Activated CD8-positive, alpha-beta memory T cell treated with anti-CD3 and anti-CD28 coated beads, Interleukin-2, amount 50 U/mL, for 48 hours (primary cell): Measurements from ENCODE around the gene SNRPA1.

ENCODE experiments used
- DNase-seq: peaks from one replicate; pipeline ENCODE4 v3.0.0-alpha.2; 2020

Gene SNRPA1

DNA sequence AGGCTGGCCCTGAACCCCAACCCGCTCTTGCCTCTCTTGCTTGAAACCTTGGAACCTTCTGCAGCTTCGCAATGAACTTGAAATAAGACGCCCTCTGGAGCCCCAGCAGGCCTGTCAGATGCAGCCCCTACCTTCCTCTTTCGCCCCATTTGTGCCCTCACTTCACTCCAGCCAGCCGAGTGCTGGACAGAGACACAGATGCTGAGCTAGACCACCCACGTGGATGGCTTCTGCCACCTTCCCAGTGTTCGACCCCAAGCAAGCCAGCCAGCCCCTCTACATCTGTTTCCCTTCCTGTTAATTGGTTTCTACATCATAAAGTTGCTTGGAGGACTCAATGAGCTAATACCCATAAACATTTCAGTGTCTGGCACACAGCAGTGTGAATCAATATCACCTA is 23.8 kb upstream of the SNRPA1 start:
- DNase-seq, result no peak

DNA sequence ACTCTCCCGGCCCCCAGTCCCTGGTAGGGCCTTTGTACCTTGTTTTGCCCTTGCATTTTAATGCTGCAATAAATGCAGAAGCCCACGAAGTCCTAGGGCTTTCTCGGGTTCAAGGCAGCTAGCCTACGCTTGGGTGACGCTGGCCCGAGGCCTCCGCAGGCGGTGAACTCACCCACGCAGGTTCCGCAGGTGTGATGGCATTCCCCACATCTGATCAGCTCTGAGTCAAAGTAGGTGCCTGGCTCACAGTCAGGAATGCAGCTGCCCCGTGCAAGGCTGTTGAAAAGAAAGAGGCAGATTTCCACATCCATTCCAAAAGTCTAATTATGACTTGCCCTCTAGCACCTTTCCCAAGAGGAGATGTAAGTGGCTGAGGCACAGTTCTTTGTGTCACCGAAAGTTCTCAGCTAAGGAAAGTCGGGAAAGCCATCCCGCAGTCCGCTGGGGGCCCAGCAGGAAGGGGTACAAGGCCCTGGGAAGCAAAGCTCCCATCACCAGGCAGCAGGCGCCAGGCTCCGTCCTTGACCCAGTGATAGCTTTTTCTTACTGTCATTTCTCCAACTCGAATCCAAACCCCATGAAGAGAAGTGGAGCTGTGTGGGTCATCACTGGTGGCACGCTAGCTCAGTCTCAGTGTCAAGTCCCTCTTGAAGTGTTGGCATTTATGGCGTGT is 23.2 kb upstream of the SNRPA1 start:
- DNase-seq, result no peak

DNA sequence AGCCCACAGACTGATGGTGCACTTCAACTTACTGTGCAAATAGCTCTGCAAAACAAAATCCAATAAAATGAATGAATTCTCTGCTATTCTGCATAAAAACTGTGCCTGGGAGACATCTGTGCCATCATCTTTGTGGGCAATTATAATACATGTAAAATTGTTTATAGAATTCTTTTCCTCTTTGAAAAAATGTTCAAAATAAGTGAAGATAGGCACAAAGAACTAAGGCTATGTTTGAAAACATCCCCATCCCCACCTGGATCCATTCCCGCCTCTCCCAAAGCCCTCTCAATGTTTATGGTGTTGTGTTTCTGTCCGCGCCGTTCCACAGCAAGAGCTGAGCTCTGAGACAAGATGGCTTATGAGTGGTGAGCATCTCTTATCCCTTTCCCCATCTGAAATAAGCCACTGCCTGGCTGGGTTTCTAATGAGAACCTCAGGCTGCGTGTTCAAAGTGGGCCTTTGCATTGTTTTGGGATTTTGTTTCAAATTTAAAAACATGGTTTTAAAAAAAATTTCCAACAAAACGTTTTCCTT is 22.4 kb upstream of the SNRPA1 start:
- no peak for DNase-seq

DNA sequence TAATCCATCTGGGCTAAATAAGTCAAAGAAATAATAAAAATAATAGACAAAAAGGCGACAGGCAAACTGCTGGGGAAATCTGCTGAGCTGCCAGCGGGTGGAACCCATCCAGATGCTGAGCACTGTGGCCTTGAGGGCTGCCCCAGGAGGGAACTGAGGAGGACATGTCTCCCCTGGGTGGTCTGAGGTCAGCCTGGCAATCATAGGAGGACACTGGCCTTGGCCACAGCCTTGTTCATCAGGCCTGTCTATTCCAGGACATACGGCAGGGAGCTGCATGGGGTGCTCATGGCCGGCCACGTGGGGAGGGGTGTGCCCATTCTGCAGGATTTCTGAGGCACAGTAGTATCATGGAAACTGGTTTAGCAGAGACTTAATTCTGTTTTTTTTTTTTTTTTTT is 21.5 kb upstream of the SNRPA1 start:
- DNase-seq, result no peak

DNA sequence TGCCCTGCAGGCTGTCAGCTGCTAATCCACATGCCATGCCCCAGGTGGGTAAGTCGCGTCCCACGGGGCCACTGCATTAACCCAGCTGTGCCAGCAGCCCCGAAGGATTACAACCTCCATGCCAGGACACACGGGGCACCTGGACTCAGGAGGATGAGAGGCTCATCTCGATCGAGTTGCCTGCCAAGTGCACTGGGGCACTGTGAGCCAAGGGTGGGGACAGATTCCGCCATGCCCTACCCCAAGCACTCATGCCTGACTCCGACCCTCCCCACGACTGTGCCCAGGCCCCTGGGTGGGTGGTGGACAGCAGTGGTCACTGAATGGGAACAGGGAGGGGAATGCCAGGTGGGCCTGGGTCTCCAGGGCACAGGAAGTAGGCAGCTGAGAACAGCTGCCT is 20.7 kb upstream of the SNRPA1 start:
- DNase-seq, result no peak

DNA sequence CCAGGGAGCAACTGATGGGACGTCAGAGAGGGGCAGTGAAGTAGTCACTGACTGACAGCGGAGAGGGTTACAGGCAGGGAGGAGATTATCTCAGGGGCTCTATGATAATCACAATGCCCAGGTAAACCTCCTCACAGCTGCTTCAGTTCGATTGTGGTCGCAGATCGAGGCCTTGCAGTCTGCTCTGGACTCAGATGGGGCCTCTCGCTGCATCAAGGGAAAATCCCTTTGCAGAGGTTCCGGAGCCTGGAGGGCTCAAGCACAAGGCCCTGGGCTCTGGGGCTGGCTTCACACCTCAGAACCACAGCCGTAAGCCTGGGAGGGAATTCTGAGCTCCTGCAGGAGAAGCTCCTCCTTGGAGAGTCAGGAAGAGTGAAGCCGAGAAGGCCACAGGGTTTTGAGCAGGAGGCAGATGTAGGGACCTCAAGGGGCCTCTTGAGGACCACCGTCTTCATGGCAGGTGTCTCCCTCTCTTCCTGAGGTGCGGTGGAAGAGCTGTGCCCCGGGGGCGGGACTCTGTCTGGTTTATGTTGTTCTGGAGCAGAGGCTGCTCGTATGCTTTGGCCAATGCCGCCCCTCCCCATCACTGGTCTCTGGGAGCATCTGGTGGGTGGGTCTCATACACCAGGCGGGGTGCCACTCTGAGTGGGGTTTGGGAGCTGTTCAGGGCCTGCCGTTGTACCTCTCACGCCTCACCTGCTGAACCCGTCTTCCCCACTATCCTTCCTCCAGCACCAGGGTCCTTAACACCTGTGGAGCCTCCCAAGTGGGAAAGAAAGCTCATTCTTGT is 19.5 kb upstream of the SNRPA1 start:
- DNase-seq, result no peak

DNA sequence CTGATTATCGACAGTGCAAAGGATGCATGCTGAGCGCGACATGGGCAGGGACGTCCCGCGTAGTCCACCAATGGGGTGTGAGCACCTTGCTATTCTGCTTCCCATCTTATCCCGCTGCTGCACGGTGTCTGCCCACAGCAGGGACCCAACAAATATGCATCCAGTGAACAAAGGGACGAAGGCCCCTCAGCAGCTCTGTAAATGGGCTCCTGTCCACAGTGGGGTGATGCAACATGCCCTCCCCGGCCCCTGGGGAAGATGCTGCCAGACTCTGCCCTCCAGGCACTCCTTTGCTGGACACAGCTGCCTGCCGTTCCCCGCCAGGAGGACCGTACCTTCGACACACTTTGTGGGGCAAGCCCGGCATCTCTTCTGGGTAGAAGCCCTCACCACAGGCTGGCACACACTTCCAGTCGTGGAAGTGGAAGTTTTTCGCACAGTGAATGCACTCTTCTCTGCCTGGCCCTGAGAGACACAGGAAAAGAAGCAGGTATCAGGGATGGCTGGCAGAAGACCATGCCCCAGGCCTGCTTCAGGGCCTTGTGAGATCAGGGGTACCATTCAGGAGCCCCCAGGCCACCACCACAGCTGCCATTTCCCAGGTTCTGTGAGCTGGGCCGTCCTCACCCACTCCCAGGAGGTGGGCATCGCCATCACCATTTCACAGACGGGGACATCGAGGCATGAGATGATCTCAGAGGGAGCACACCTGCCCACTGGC is 18.2 kb upstream of the SNRPA1 start:
- DNase-seq, result no peak

DNA sequence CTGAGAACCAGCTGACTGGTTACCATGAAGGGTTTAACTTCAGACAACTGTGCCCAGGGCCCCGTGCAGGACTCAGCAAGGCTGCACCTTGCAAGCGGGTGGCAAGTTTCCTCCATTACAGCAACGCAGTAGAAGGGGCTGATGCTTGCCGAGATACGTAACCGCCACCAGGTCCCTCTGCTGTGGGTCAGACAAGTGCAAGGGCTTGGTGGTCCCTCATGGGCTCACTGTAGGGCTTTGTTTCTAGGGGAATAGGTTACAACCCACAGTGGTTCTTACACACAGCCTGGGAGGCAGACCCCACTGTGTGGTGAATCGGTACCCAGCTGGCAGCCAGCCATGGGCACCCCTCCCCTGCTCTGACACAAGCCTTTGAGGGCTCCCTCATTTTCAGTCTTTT is 15.5 kb upstream of the SNRPA1 start:
- no peak for DNase-seq

DNA sequence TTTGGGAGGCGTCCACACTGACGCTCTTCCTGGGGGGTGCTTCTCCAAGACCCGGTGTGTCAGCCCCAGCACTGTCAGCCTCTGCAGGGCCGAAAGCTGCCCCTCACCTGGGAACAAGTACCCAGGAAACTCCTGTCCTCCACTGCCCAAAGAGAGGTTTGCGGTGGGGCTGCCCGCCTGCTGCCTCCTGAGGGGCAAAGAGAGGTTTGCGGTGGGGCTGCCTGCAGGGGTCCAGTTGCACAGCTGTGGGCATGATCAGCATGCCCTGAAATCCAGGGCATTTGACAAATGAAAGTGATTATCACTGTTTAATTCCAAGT is 15.1 kb upstream of the SNRPA1 start:
- no peak for DNase-seq

DNA sequence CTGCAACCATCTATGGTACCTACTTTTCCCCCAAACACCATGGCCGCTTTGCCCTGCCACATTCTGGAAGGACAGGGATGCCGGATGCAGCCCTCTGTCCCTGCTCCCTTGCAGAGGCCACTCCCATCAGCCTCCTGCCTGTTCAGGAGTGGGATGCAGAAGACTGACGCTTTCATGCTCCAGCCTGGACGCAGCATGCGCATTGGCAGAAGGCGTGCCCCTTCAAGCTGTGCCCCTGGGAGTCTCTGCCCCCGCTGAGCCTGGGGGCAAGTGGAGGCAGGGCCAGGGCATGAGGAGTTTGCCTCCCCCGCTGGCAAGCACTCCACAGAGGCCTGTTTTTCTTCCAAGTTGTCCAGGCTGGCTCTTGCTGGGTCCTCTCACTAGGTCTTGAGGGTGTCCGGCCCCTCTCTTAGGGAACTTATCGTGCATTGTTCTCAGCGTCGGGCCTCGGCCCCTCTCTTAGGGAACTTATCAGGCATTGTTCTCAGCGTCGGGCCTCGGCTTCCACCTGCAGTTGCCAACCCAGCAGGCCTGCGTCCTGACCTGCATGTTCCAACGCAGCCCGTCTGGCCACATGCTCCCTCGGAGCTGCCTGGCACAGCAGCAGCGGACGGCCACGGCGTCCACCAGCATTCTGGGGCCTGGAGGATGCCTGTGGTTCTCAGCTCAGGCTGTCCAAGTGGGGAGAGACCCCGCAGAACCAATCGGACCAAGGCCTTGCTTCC is 14.6 kb upstream of the SNRPA1 start:
- no peak for DNase-seq

DNA sequence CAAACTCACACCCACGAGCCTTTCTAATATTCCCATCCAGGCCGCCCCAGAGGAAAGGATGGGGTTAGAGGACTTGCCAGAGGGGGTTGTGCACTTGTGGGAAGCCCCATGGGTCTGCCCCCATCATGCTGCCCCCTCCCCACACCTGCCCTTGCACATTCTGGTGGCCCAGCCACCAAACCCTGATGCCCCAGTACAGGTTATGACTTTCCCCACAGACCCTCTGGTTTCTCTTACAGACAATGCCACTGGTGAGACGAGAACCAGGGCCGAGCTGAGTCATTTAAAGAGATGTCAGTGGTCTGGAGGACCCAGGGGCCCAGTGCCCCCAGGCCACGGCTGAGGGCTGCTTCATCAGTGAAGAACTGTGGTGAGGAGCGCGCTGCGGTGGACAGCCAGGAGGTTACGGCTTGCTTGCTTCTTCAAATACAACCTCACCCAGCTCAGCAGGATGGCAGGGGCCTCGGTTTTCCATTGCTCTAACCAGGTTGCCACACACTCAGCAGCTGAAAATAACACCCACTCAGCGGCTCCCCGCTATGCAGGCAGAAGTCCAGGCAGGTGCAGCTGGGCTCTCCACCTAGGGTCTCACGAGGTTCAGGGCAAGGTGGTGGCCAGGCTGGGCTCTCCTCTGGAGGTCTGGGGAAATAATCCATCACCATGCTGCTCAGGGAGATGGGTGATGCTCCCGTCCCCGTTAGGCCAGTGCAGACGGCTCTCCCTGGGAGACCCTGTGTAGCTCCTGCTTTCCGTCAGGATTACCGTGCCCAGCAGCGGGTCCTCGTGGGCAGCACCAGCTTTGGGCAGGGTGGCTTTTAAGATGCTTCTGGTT is 13.8 kb upstream of the SNRPA1 start:
- DNase-seq, result no peak

DNA sequence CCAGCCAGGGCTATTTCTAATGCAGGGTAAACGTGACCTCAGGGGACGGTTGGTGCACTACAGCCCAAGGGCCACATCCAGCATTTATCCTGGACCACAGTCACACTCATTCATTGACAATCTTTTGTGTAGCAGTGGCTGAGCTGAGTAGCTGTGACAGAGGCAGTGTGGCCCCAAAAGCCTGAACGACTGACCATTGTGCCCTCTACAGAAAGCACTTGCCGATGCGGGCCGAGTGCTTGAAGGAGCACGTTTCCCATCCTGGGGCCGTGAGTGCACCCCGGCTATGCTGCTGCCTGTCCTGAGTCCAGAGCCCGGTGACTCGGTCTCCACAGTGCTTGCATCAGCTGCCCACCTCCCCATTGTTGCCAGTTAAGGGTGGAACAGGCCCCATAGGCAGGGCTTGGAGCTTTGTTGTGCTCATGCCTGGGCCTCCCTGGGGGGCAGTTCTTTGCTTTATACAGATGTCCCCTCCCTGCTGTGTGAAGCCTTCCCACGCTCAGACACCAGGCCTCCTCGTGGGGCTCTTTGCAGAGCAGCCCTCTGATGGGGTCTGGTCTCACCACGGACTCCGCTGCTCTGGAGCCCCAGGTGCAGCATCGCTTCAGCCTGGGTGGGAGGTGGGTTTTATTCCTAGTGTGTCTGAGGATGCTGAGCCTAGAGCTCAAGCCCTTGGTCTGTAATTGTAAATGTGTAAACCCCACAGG is 13.0 kb upstream of the SNRPA1 start:
- no peak for DNase-seq

DNA sequence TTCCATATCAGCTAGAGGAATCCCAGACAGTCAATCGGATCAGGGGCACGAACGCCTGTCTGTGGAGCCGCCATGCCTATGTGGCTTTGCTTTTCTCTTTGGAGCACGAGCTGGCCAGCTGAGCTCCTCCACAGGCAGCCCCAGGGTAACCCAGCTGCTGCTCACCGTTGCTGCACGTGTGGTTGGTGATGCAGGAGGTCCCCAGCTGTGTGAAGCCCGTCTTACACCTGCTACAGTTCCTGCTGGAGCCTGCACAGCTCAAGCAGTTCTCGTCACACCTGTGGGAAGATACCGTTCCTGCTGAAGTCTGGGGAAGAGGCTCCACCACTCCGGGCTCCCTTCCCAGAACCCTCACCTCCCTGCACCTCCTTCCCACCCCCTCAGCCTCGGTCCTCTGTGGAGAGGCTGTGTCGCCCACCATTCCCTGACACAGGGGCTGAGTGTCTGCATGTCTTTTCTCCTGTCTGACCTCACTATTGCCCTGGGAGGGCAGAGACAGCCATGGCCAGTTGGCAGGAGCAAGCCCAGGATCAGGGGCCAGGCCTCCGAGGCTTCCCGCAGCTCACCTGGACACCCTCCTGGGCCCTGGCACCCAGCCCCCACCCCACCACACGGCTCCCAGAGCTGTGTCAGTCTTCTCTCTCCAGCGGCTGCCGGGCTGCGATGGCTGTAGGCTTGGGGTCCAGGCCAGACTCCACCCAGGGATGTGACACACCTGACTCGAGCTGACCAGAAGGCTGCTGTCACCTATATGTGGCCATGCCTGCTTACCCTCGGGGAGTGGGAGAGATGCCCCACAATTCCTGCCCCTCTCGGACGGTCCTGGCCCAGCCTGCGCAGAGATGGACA is 12.2 kb upstream of the SNRPA1 start:
- no peak for DNase-seq

DNA sequence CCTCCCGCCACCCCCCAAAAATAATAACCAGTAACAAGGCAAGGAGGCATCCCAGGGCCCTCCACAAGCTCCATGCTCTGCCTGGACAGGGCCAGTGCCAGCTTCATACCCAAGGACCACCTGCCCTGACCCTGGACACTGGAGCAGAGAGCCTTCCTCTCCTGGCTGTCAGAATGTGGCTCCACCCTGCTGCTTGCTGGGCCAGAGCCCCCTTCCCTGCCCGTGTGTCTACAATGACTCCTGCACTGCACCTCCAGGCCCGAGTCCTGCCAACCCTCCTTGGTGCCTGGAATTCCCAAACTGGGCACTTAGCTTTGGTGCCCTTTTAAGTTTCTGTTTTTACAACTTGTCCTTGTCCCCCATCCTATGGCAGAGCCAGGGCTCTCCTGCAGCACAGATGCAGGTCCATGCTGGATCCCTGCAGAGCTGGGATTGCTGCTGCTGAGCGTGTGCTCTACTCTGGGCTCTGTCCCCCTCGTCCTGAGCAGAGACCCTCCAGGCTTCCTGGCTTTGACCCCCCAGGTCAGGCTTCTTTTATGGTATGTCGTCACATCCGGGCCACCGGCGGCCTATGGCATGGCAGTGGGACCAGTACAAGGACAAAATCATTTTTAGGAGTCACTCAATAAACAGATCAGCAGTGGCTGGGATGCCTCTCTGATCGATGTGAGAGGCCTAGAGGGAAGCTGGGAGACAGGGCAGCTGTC is 11.4 kb upstream of the SNRPA1 start:
- no peak for DNase-seq

DNA sequence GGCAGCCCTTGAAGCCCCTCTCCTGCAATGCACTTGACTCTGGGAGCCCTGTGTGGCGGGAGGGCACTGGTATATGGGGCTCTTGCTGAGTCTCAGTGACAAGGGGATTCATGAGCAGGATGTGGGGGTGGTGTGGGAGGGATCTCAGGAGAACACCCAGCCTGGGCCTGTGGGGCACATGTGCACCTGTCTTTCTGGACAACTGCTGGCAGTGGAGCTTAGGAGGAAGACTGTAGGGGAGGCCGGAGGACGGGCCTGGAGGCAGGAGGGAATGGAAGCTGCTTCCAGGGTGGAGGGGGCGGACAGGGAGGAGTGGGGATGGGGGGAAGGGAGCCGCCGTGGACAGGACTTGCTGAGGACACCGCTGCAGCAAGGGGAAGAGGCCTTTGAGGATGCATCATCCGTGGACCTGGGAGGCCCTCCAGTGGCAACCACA is 10.8 kb upstream of the SNRPA1 start:
- DNase-seq, result no peak

DNA sequence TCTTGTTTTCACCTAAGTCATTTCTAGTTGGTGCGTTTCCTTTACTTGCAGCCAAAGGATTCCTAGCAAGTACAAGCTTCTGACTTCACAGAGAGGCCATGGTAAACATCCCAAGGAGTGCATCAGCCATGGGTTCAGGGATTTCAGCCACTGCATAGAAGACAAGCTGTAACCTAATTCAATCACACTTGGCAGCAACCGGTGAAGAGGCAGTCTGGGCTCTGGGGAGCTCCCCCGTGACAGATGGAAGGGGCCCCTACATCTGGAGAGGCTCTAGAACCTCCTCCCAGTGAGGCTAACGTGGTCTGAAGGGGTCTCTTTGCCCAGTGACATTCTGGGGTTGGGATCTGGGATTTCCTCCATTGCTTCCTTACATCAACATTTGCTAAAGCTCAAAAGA is 8.4 kb upstream of the SNRPA1 start:
- DNase-seq, result no peak

DNA sequence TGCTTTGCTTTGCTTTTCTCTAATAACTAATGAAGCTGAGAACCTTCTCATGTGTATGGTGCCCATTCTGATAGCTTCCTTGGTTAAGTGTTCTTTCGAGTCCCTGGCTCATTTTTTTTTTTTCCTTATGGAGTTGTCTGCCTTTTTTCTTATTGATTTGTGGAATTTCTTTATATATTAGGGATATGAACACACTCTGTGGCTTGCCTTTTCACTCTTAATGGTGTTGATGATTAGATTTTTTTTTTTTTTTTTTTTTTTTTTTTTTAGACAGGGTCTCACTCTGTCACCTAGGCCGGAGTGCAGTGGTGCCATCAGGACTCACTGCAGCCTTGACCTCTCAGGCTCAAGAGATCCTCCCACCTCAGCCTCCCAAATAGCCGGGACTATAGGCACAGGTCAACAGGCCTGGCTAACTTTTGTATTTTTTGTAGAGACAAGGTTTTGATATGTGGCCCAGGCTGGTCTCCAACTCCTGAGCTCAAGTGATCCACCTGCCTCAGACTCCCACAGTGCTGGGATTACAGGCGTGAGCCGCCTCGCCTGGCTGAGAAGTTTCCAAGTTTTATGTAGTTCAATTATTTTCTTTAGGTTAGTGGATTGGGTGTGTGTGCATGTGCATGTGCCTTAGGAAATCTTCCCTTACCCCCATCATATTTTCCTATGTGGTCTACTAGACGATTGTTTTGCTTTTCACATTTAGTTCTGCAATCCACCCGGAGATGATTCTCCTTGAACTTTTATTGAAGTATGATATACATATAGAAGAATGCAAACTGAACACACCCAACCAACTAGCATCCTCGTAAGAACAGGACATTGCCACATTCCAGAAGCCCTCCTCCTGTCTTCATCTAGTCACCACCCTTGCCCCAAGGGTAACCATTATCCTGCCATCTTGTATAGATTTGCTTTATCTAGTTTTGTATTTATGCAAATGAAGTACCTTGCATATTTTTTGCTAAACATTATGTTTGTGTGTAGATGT is 1.7 kb upstream of the SNRPA1 start:
- DNase-seq, result no peak

DNA sequence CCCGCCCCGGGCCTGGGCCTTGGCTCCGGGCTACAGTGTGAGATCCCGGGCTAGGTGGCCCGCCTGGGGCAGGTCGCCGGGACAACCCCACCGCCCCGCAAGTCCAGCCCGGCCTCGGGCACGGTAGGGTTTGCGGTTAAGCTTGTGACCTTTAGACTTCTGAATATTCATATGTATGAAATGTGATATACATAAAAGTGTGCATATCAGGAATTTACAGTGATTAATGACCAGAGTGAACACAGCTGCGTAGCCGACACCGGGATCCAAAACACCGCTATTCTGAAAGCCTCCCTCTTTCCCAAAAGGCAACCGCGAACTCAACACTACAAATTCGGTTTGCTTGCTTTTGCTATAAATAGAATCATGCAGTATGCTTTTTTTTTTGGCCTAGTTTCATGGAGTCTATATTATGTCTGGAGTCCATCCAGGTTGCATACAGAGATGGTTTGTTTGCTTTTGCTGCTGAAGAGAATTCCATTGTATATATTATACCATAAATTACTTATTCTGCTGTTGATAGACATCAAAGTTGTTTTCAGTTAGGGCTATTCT is 636 bp upstream of the SNRPA1 start:
- DNase-seq, result no peak
